Hepatocyte (in vitro differentiated cells): ENCODE measurements around the gene TM9SF1. TPM values are rescaled to one million over a fixed set of nuclear protein-coding genes. Genes with fewer than 3 reads are reported as not detected.

Experiments
- DNase-seq: peaks from one replicate; pipeline ENCODE4 v3.0.0-alpha.2; 2016; ENCODE audit warnings: low spot score
- H2AFZ ChIP-seq: fragments of 200-600 bp; sonication (generic); 2 replicates; pipeline ENCODE4 v1.6.0; 2016; ENCODE audit warnings: antibody characterized with exemption, mild to moderate bottlenecking
- H3K27ac ChIP-seq: fragments of 200-600 bp; sonication (generic); 2 replicates; pipeline ENCODE4 v1.5.1; 2016; ENCODE audit warnings: mild to moderate bottlenecking
- H3K27me3 ChIP-seq: fragments of 200-600 bp; sonication (generic); 2 replicates; pipeline ENCODE4 v1.6.1; 2016
- H3K36me3 ChIP-seq: fragments of 200-600 bp; sonication (generic); replicated peaks from 2 replicates; pipeline ENCODE4 v1.5.1; 2016; ENCODE audit warnings: low read depth; ENCODE audit not compliant: insufficient read depth
- H3K4me1 ChIP-seq: fragments of 200-600 bp; sonication (generic); 2 replicates; pipeline ENCODE4 v1.5.1; 2016; ENCODE audit warnings: mild to moderate bottlenecking, moderate library complexity; ENCODE audit not compliant: insufficient read depth
- H3K4me2 ChIP-seq: fragments of 200-600 bp; sonication (generic); 2 replicates; pipeline ENCODE4 v1.6.0; 2016
- H3K4me3 ChIP-seq: fragments of 200-600 bp; sonication (generic); 2 replicates; pipeline ENCODE4 v1.5.1; 2016; ENCODE audit warnings: mild to moderate bottlenecking
- H3K79me2 ChIP-seq: fragments of 200-600 bp; sonication (generic); 2 replicates; pipeline ENCODE4 v1.6.0; 2017; ENCODE audit warnings: mild to moderate bottlenecking
- H3K9me2 ChIP-seq: fragments of 200-600 bp; sonication (generic); replicated peaks from 2 replicates; pipeline ENCODE4 v1.6.0; 2017; ENCODE audit warnings: mild to moderate bottlenecking; ENCODE audit not compliant: insufficient read depth
- H3K9me3 ChIP-seq: fragments of 200-600 bp; sonication (generic); 2 replicates; pipeline ENCODE4 v1.5.1; 2016; ENCODE audit warnings: low read depth, mild to moderate bottlenecking
- H4K20me1 ChIP-seq: fragments of 200-600 bp; sonication (generic); 2 replicates; pipeline ENCODE4 v1.6.0; 2016; ENCODE audit warnings: mild to moderate bottlenecking; ENCODE audit not compliant: insufficient read depth, poor library complexity, severe bottlenecking
- CTCF ChIP-seq: fragments of 200-600 bp; sonication (generic); IDR thresholded peaks from 2 replicates; pipeline ENCODE4 v1.5.1; 2016; ENCODE audit warnings: antibody characterized with exemption, mild to moderate bottlenecking; ENCODE audit not compliant: poor library complexity
- EZH2 ChIP-seq: fragments of 200-600 bp; sonication (generic); IDR thresholded peaks from 2 replicates; pipeline ENCODE4 v1.6.1; 2016; ENCODE audit warnings: antibody characterized with exemption, mild to moderate bottlenecking, borderline replicate concordance
- EZH2phosphoT487 ChIP-seq: fragments of 200-600 bp; sonication (generic); IDR thresholded peaks from one replicate; pipeline ENCODE4 v1.6.1; 2018; ENCODE audit warnings: antibody characterized with exemption, mild to moderate bottlenecking, low read depth, moderate library complexity; ENCODE audit not compliant: unreplicated experiment, severe bottlenecking
- WGBS: methylation state at CpG from one replicate; pipeline ENCODE4 v1.1.6; 2016; ENCODE audit warnings: low lambda C conversion rate; ENCODE audit errors: missing lambda C conversion rate; 5-methylcytosine and 5-hydroxymethylcytosine counted together
- polyA plus RNA-seq: library from polyadenylated mRNA; unstranded; fragments of >200 nt; fragmentation: Nextera tagmentation; extraction: Ambion mirVana; gene quantifications from 2 replicates; pipeline ENCODE4 v1.2.1, GENCODE V29; 2016
- total RNA-seq: library from RNA; depleted of rRNA; stranded (reverse); fragments of >200 nt; gene quantifications from 2 replicates; pipeline ENCODE4 v1.2.3, GENCODE V29; 2014

Gene TM9SF1
- total and polyA plus RNA-seq, 2 experiments from 2014 or later = 68.1 to 84.0 TPM

GRCh38 chr14:24179294-24179960 is 15.8 kb downstream of the TM9SF1 start:
- Histone ChIP-seq H3K27ac (peak overlapping the region; percentile 87), H3K9me3 (no peaks in the 10 kb centered on the region), H3K4me1 (no peaks in the 10 kb centered on the region), H3K9me2 (no peaks in the 10 kb centered on the region), H3K79me2 (peaks cover 5% of the 10 kb centered on the region), H3K4me3 (no peak overlapping the region), H4K20me1 (no peaks in the 10 kb centered on the region), H3K27me3 (no peaks in the 10 kb centered on the region), H2AFZ (no peak overlapping the region), H3K36me3 (peaks cover 2% of the 10 kb centered on the region), H3K4me2 (no peak overlapping the region)
- WGBS = 98% methylated on average over 14 of the region's 14 CpGs
- no peak for DNase-seq
- TF ChIP-seq EZH2 (no peak), EZH2phosphoT487 (no peak), CTCF (no peak)

- Histone ChIP-seq H2AFZ (no peak overlapping the region), H3K4me3 (no peak overlapping the region), H3K27ac (peak overlapping the region; percentile 87), H3K27me3 (no peaks in the 10 kb centered on the region), H4K20me1 (no peaks in the 10 kb centered on the region), H3K4me2 (no peak overlapping the region), H3K36me3 (peaks cover 2% of the 10 kb centered on the region), H3K9me2 (no peaks in the 10 kb centered on the region), H3K79me2 (peaks cover 12% of the 10 kb centered on the region), H3K4me1 (no peaks in the 10 kb centered on the region), H3K9me3 (no peaks in the 10 kb centered on the region)
- no peak for DNase-seq
- no peak for TF ChIP-seq CTCF
- TF ChIP-seq EZH2 = no peak
- TF ChIP-seq EZH2phosphoT487 = no peak
- 89% methylated on average over 12 of the region's 12 CpGs for WGBS
Observed at GRCh38 chr14:24178399-24179178, 16.7 kb downstream of the TM9SF1 start.

GRCh38 chr14:24177891-24178290 is 17.4 kb downstream of the TM9SF1 start:
- H3K9me2 ChIP-seq = no peaks in the 10 kb centered on the region
- no peak overlapping the region for H3K4me3 ChIP-seq
- H3K9me3 ChIP-seq = no peaks in the 10 kb centered on the region
- no peaks in the 10 kb centered on the region for H3K27me3 ChIP-seq
- peaks cover 19% of the 10 kb centered on the region for H3K79me2 ChIP-seq
- H4K20me1 ChIP-seq = no peaks in the 10 kb centered on the region
- H3K27ac ChIP-seq = no peak overlapping the region
- 92% methylated on average over 7 of the region's 14 CpGs for WGBS
- DNase-seq = no peak
- peaks cover 2% of the 10 kb centered on the region for H3K36me3 ChIP-seq
- H3K4me1 ChIP-seq = peaks cover 3% of the 10 kb centered on the region
- TF ChIP-seq CTCF (no peak), EZH2 (no peak), EZH2phosphoT487 (no peak)
- H2AFZ ChIP-seq = no peak overlapping the region
- no peak overlapping the region for H3K4me2 ChIP-seq
